Fibroblast of mammary gland (primary cell): ENCODE data around the gene CNPY1.

Experiments used
- DNase-seq: peaks from one replicate; pipeline ENCODE4 v3.0.0-alpha.2; 2010; ENCODE audit warnings: low read depth
- H3K4me3 ChIP-seq: 2 replicates; pipeline ENCODE4 v1.5.1; 2011; ENCODE audit warnings: low read depth, mild to moderate bottlenecking, low read length, moderate library complexity; ENCODE audit not compliant: control insufficient read depth
- CTCF ChIP-seq: conservative IDR thresholded peaks from 2 replicates; pipeline ENCODE4 v1.5.1; 2011; ENCODE audit warnings: low read depth, low read length, inconsistent platforms; ENCODE audit not compliant: control insufficient read depth, insufficient read depth

The CNPY1 gene

GRCh38 chr7:155584763-155585531, 38.6 kb upstream of the CNPY1 start:
- peak; percentile 77 for DNase-seq
- no peak for TF ChIP-seq CTCF
- H3K4me3 ChIP-seq = no peak overlapping the region

- no peak for DNase-seq
- TF ChIP-seq CTCF = no peak
- no peak overlapping the region for H3K4me3 ChIP-seq
Measured at GRCh38 chr7:155584261-155584660, 37.9 kb upstream of the CNPY1 start.

- no peak for DNase-seq
- TF ChIP-seq CTCF = no peak
- no peak overlapping the region for H3K4me3 ChIP-seq
Measured at GRCh38 chr7:155583636-155584035, 37.3 kb upstream of the CNPY1 start.

- H3K4me3 ChIP-seq = no peak overlapping the region
- DNase-seq = no peak
- no peak for TF ChIP-seq CTCF
Measured at GRCh38 chr7:155581954-155582353, 35.6 kb upstream of the CNPY1 start.

GRCh38 chr7:155581107-155581830, 34.9 kb upstream of the CNPY1 start:
- DNase-seq = no peak
- H3K4me3 ChIP-seq = no peak overlapping the region
- TF ChIP-seq CTCF = no peak

- TF ChIP-seq CTCF = no peak
- DNase-seq = no peak
- no peak overlapping the region for H3K4me3 ChIP-seq
Measured at GRCh38 chr7:155580367-155580766, 34.0 kb upstream of the CNPY1 start.
